K562 (cell line): ENCODE data around the gene CDCP1. TPM values are rescaled to one million over a fixed set of nuclear protein-coding genes. Genes with fewer than 3 reads are reported as not detected.
A peak's percentile ranks its signal among the peaks of the same experiment; 100 is the strongest.

Experiments
- BHLHE40 ChIP-seq: IDR thresholded peaks from 2 replicates; pipeline ENCODE4 v1.6.1; 2011; ENCODE audit warnings: low read length, improper control_type of control experiment
- CBX2 ChIP-seq: fragments of 200-600 bp; sonication (generic); IDR thresholded peaks from one replicate; pipeline ENCODE4 v1.6.1; 2012; ENCODE audit warnings: mild to moderate bottlenecking, low read length, inconsistent platforms; ENCODE audit not compliant: insufficient read depth, poor library complexity, severe bottlenecking
- CSDE1 ChIP-seq, 2 experiments: fragments of 450-650 bp; IDR thresholded peaks; 2 replicates each; pipeline ENCODE4 v1.6.1; 2016; ENCODE audit warnings: mild to moderate bottlenecking in 1 of 2
- DPF2 ChIP-seq: fragments of 450-650 bp; IDR thresholded peaks from 2 replicates; pipeline ENCODE4 v1.6.1; 2016
- EGR1 ChIP-seq: fragments of 450-650 bp; conservative IDR thresholded peaks from 2 replicates; pipeline ENCODE4 v1.6.1; 2017; ENCODE audit warnings: mild to moderate bottlenecking
- ESRRA ChIP-seq: fragments of 450-650 bp; IDR thresholded peaks from 2 replicates; pipeline ENCODE4 v1.6.1; 2014; ENCODE audit warnings: low read depth, mild to moderate bottlenecking, moderate library complexity, borderline replicate concordance
- GABPA ChIP-seq: fragments of 200-800 bp; sonication (Bioruptor generic); conservative IDR thresholded peaks from 2 replicates; pipeline ENCODE4 v1.6.1; 2016; ENCODE audit warnings: low read depth, missing genetic modification characterization, missing compliant biosample characterization
- HLTF ChIP-seq: fragments of 450-650 bp; IDR thresholded peaks from 2 replicates; pipeline ENCODE4 v1.6.1; 2016
- MAFG ChIP-seq: fragments of 450-650 bp; conservative IDR thresholded peaks from 2 replicates; pipeline ENCODE4 v1.6.1; 2016; ENCODE audit warnings: missing genetic modification characterization, missing compliant biosample characterization
- MCM5 ChIP-seq: fragments of 450-650 bp; IDR thresholded peaks from 2 replicates; pipeline ENCODE4 v1.6.1; 2016; ENCODE audit warnings: low read depth
- MEF2D ChIP-seq: conservative IDR thresholded peaks from 2 replicates; pipeline ENCODE4 v1.6.1; 2016; ENCODE audit warnings: low read depth, missing genetic modification characterization, missing compliant biosample characterization
- NCOA4 ChIP-seq: fragments of 450-650 bp; IDR thresholded peaks from 2 replicates; pipeline ENCODE4 v1.6.1; 2018; ENCODE audit warnings: mild to moderate bottlenecking; ENCODE audit not compliant: partially characterized antibody
- PHB2 ChIP-seq: fragments of 450-650 bp; IDR thresholded peaks from 2 replicates; pipeline ENCODE4 v1.6.1; 2017; ENCODE audit warnings: low read depth
- PTRF ChIP-seq: fragments of 450-650 bp; IDR thresholded peaks from 2 replicates; pipeline ENCODE4 v1.6.1; 2016; ENCODE audit warnings: mild to moderate bottlenecking, missing genetic modification characterization, missing compliant biosample characterization
- SETDB1 ChIP-seq: IDR thresholded peaks from one replicate; pipeline ENCODE4 v1.6.1; 2012; ENCODE audit warnings: low read length, control low read depth, inconsistent platforms
- SRSF7 ChIP-seq: fragments of 200-400 bp; formaldehyde crosslinking; optimal IDR thresholded peaks from 2 replicates; pipeline ENCODE3; 2017; ENCODE audit warnings: mild to moderate bottlenecking, low read depth, low read length
- TCF7 ChIP-seq: sonication (generic); IDR thresholded peaks from 2 replicates; pipeline ENCODE4 v1.6.1; 2016; ENCODE audit warnings: antibody characterized with exemption, borderline replicate concordance
- ZNF165 ChIP-seq: fragments of 250-450 bp; sonication (Bioruptor Pico); IDR thresholded peaks from 2 replicates; pipeline ENCODE4 v1.4.0; 2020; ENCODE audit warnings: borderline replicate concordance
- ZNF395 ChIP-seq: fragments of 200-800 bp; sonication (Bioruptor generic); IDR thresholded peaks from 2 replicates; pipeline ENCODE4 v1.6.1; 2017; ENCODE audit warnings: missing genetic modification characterization, missing compliant biosample characterization
- ZNF436 ChIP-seq: fragments of 250-450, 450-650 bp; sonication (Bioruptor Pico); formaldehyde crosslinking; IDR thresholded peaks from 2 replicates; pipeline ENCODE4 v1.7.0; 2020; ENCODE audit warnings: mild to moderate bottlenecking
- ZNF764 ChIP-seq: fragments of 250-450 bp; sonication (Bioruptor Pico); IDR thresholded peaks from 2 replicates; pipeline ENCODE4 v1.4.0; 2020; ENCODE audit warnings: low read depth, mild to moderate bottlenecking, moderate library complexity
- ZNF830 ChIP-seq: fragments of 250-450 bp; sonication (Bioruptor Pico); IDR thresholded peaks from 2 replicates; pipeline ENCODE4 v1.5.0; 2021; ENCODE audit warnings: mild to moderate bottlenecking
- polyA plus RNA-seq, 8 experiments: library from polyadenylated mRNA; depleted of rRNA in 4 of 8; stranded (reverse) in 5 of 8; unstranded in 3 of 8; fragments of >200 nt; fragmentation: Nextera tagmentation in 2 of 8; fragmentation: Illumina TruSeq in 1 of 8; extraction: Ambion mirVana in 2 of 8; extraction: Trizol in 1 of 8; gene quantifications; 2 replicates each; pipeline versions ENCODE4 v1.2.1 to v1.2.3, GENCODE V29; 2011 to 2014; ENCODE audit warnings: inconsistent platforms in 1 of 8, missing spikeins in 1 of 8
- total RNA-seq, 7 experiments: library from RNA; depleted of rRNA in 6 of 7; stranded (reverse); fragments of >200 nt in 6 of 7; fragmentation: Illumina TruSeq in 2 of 7; extraction: Trizol in 2 of 7; gene quantifications; 2 replicates each; pipeline versions ENCODE4 v1.2.1 to v1.2.3, GENCODE V29; 2011 to 2021; ENCODE audit warnings: low replicate concordance in 1 of 7
- TF ChIP-seq, protein P1 (sequence below): fragments of 250-450 bp; sonication (Bioruptor Pico); IDR thresholded peaks from 2 replicates; pipeline ENCODE4 v1.8.0; 2021; ENCODE audit warnings: moderate library complexity, mild to moderate bottlenecking, inconsistent platforms
- TF ChIP-seq, protein P2 (sequence below): fragments of 450-650 bp; formaldehyde crosslinking; IDR thresholded peaks from 2 replicates; pipeline ENCODE4 v1.4.0; 2022; ENCODE audit warnings: missing genetic modification characterization
- TF ChIP-seq, protein P3 (sequence below): fragments of 250-450 bp; sonication (Bioruptor Pico); IDR thresholded peaks from 2 replicates; pipeline ENCODE4 v1.4.0; 2020

CDCP1 gene
- total and polyA plus RNA-seq, 9 of the 15 experiments (the other 6 are each of a cell fraction or from before 2014, with no cell fraction given): 3.9 to 16.4 (median 5.2) TPM

GRCh38 chr3:45092132-45093031, 53.8 kb downstream of the CDCP1 start (continued):
- no peak for TF ChIP-seq MEF2D (tag)
- peak; percentile 48; the same call in 1 of the 2 replicates for TF ChIP-seq ESRRA
- no peak for TF ChIP-seq ZNF436
- TF ChIP-seq PHB2: no peak
- TF ChIP-seq HLTF: no peak
- TF ChIP-seq TCF7: no peak
- peak; percentile 90 for TF ChIP-seq DPF2
- TF ChIP-seq, protein P1, sequence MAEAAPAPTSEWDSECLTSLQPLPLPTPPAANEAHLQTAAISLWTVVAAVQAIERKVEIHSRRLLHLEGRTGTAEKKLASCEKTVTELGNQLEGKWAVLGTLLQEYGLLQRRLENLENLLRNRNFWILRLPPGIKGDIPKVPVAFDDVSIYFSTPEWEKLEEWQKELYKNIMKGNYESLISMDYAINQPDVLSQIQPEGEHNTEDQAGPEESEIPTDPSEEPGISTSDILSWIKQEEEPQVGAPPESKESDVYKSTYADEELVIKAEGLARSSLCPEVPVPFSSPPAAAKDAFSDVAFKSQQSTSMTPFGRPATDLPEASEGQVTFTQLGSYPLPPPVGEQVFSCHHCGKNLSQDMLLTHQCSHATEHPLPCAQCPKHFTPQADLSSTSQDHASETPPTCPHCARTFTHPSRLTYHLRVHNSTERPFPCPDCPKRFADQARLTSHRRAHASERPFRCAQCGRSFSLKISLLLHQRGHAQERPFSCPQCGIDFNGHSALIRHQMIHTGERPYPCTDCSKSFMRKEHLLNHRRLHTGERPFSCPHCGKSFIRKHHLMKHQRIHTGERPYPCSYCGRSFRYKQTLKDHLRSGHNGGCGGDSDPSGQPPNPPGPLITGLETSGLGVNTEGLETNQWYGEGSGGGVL (CRISPR knock-in tag): no peak
- TF ChIP-seq, protein P2, sequence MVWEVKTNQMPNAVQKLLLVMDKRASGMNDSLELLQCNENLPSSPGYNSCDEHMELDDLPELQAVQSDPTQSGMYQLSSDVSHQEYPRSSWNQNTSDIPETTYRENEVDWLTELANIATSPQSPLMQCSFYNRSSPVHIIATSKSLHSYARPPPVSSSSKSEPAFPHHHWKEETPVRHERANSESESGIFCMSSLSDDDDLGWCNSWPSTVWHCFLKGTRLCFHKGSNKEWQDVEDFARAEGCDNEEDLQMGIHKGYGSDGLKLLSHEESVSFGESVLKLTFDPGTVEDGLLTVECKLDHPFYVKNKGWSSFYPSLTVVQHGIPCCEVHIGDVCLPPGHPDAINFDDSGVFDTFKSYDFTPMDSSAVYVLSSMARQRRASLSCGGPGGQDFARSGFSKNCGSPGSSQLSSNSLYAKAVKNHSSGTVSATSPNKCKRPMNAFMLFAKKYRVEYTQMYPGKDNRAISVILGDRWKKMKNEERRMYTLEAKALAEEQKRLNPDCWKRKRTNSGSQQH (CRISPR knock-in tag): no peak
- no peak for TF ChIP-seq SRSF7
- peak; percentile 92 for TF ChIP-seq ZNF395 (CRISPR knock-in tag)
- no peak for TF ChIP-seq CBX2
- TF ChIP-seq BHLHE40: peak; percentile 45
- no peak for TF ChIP-seq MAFG
- peak; percentile 88 for TF ChIP-seq EGR1
- TF ChIP-seq SETDB1: no peak
- TF ChIP-seq GABPA (tag): peak; percentile 39; the same call in 1 of the 2 replicates
- TF ChIP-seq NCOA4: no peak
- TF ChIP-seq MCM5: no peak
- no peak; a peak in 1 of 4 replicates for TF ChIP-seq CSDE1 (IDR thresholded peaks at IDR 0.05)
- TF ChIP-seq PTRF (tag): 0 out of 2 replicates have a peak, but pooled peaks have one; percentile 17
- TF ChIP-seq, protein P3, sequence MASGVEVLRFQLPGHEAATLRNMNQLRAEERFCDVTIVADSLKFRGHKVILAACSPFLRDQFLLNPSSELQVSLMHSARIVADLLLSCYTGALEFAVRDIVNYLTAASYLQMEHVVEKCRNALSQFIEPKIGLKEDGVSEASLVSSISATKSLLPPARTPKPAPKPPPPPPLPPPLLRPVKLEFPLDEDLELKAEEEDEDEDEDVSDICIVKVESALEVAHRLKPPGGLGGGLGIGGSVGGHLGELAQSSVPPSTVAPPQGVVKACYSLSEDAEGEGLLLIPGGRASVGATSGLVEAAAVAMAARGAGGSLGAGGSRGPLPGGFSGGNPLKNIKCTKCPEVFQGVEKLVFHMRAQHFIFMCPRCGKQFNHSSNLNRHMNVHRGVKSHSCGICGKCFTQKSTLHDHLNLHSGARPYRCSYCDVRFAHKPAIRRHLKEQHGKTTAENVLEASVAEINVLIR: no peak
- no peak for TF ChIP-seq ZNF165
- no peak for TF ChIP-seq ZNF830
- no peak for TF ChIP-seq ZNF764
